K562 (cell line): ENCODE measurements around the gene MEAK7. TPM values are rescaled to one million over a fixed set of nuclear protein-coding genes. Genes with fewer than 3 reads are reported as not detected.

ENCODE experiments used
- ATAC-seq: fragments of 200-7000 bp; cut with Tn5 transposase; 3 replicates; pipeline ENCODE4 v1.9.1; 2020; ENCODE audit warnings: moderate library complexity
- BruUV-seq: library from RNA; stranded (reverse); fragments of 400-500 nt; replicated peaks from 2 replicates; lab custom pipeline; 2021; lab: Mats Ljungman, UMichigan
- CTCF ChIA-PET: fragments of 300-600 bp; formaldehyde crosslinking; extraction: SDS; loops from one replicate; lab custom pipeline; 2021; ENCODE audit warnings: low intra/inter-chr PET ratio; lab: Yijun Ruan, JAX
- POLR2A ChIA-PET: fragments of 300-600, 350-650 bp; sonication (Branson Sonifier 250); formaldehyde crosslinking; extraction: SDS; loops from one replicate; lab custom pipeline; 2021; ENCODE audit warnings: antibody characterized with exemption, inconsistent platforms; lab: Yijun Ruan, JAX
- DNase-seq, 4 experiments: peaks; one replicate each; pipeline versions ENCODE4 v3.0.0 to v3.0.0-alpha.2; 2011 to 2018; ENCODE audit warnings: low spot score in 3 of 4, mixed read lengths in 3 of 4; ENCODE audit errors: extremely low read depth in 1 of 4
- FAIRE-seq: peaks from 2 replicates; lab custom pipeline; 2011; peaks lifted over from hg19 to GRCh38; lab: Jason Lieb, UNC
- H2AFZ ChIP-seq: 2 replicates; pipeline ENCODE4 v1.6.0; 2011; ENCODE audit warnings: low read depth, low read length, control low read depth, inconsistent platforms
- H3K27ac ChIP-seq: fragments of 200-600 bp; 3 replicates; pipeline ENCODE4 v1.8.0; 2011; ENCODE audit warnings: low read depth, mild to moderate bottlenecking, control low read depth, inconsistent platforms, low read length, moderate library complexity, mixed read lengths; ENCODE audit errors: extremely low read depth
- H3K27me3 ChIP-seq, 2 experiments: fragments of 300-600 bp in 1 of 2; 2 replicates in 1 of 2; 3 replicates in 1 of 2; pipeline versions ENCODE4 v1.6.0 to v1.8.0; 2011; ENCODE audit warnings: inconsistent platforms in 2 of 2, low read length in 2 of 2, mild to moderate bottlenecking in 1 of 2, mixed read lengths in 1 of 2, moderate library complexity in 1 of 2; ENCODE audit not compliant: control insufficient read depth in 2 of 2, insufficient read depth in 2 of 2
- H3K36me3 ChIP-seq: fragments of 300-600 bp; 3 replicates; pipeline ENCODE4 v1.8.0; 2011; ENCODE audit warnings: mild to moderate bottlenecking, low read length, inconsistent platforms; ENCODE audit not compliant: control insufficient read depth, insufficient read depth
- H3K4me1 ChIP-seq, 2 experiments: fragments of 200-600 bp in 1 of 2; replicated peaks in 1 of 2; 2 replicates in 1 of 2; 3 replicates in 1 of 2; pipeline versions ENCODE4 v1.5.1 to v1.8.0; 2011; ENCODE audit warnings: inconsistent platforms in 2 of 2, low read length in 2 of 2, mild to moderate bottlenecking in 1 of 2, mixed read lengths in 1 of 2, moderate library complexity in 1 of 2; ENCODE audit not compliant: control insufficient read depth in 2 of 2, insufficient read depth in 2 of 2
- H3K4me2 ChIP-seq: 2 replicates; pipeline ENCODE4 v1.6.1; 2011; ENCODE audit warnings: low read length, control low read depth, inconsistent platforms, mixed read lengths; ENCODE audit not compliant: insufficient read depth
- H3K4me3 ChIP-seq: fragments of 200-600 bp; sonication (generic), shearing (Covaris generic); 2 replicates; pipeline ENCODE4 v1.5.1; 2016; ENCODE audit warnings: control low read depth, inconsistent platforms
- H3K79me2 ChIP-seq: fragments of 200-600 bp; 3 replicates; pipeline ENCODE4 v1.8.0; 2011; ENCODE audit warnings: low read length, inconsistent platforms; ENCODE audit not compliant: control insufficient read depth, insufficient read depth
- H3K9ac ChIP-seq, 2 experiments: 2 replicates each; pipeline versions ENCODE4 v1.6.0 to v1.6.1; 2011; ENCODE audit warnings: low read depth in 2 of 2, low read length in 2 of 2, control low read depth in 1 of 2, inconsistent platforms in 1 of 2, mild to moderate bottlenecking in 1 of 2, mixed read lengths in 1 of 2; ENCODE audit not compliant: insufficient read depth in 1 of 2
- H3K9me1 ChIP-seq: one replicate; pipeline ENCODE4 v1.6.0; 2011; ENCODE audit warnings: inconsistent platforms, mild to moderate bottlenecking, low read length, moderate library complexity; ENCODE audit not compliant: control insufficient read depth, insufficient read depth
- H3K9me3 ChIP-seq: replicated peaks from 2 replicates; pipeline ENCODE4 v1.5.1; 2011; ENCODE audit warnings: low read depth, low read length, inconsistent platforms; ENCODE audit not compliant: control insufficient read depth, insufficient read depth
- H4K20me1 ChIP-seq: replicated peaks from 2 replicates; pipeline ENCODE4 v1.6.1; 2011; ENCODE audit warnings: low read length, inconsistent platforms, mixed read lengths; ENCODE audit not compliant: control insufficient read depth, insufficient read depth
- CEBPB ChIP-seq: fragments of 450-650 bp; IDR thresholded peaks from 2 replicates; pipeline ENCODE4 v1.6.1; 2016; ENCODE audit warnings: missing genetic modification characterization, missing compliant biosample characterization
- EZH2 ChIP-seq: IDR thresholded peaks from 2 replicates; pipeline ENCODE4 v1.6.1; 2012; ENCODE audit warnings: low read depth, mild to moderate bottlenecking, inconsistent platforms, low read length, borderline replicate concordance
- HDAC2 ChIP-seq: fragments of 450-650 bp; IDR thresholded peaks from 2 replicates; pipeline ENCODE4 v1.6.1; 2016; ENCODE audit warnings: mild to moderate bottlenecking
- KLF16 ChIP-seq: IDR thresholded peaks from 2 replicates; pipeline ENCODE4 v1.6.1; 2016; ENCODE audit warnings: antibody characterized with exemption
- MIER1 ChIP-seq: fragments of 450-650 bp; IDR thresholded peaks from 2 replicates; pipeline ENCODE4 v1.6.1; 2016; ENCODE audit warnings: antibody characterized with exemption, mild to moderate bottlenecking, low read depth
- NFIX ChIP-seq: fragments of 250-450 bp; sonication (Bioruptor Pico); IDR thresholded peaks from 2 replicates; pipeline ENCODE4 v1.4.0; 2020; ENCODE audit warnings: low read depth, mild to moderate bottlenecking, moderate library complexity
- NR2F6 ChIP-seq: fragments of 450-650 bp; formaldehyde crosslinking; IDR thresholded peaks from 2 replicates; pipeline ENCODE4 v1.4.0; 2020; ENCODE audit warnings: mild to moderate bottlenecking
- PHF20 ChIP-seq: fragments of 450-650 bp; IDR thresholded peaks from 2 replicates; pipeline ENCODE4 v1.6.1; 2018; ENCODE audit not compliant: partially characterized antibody
- RBM14 ChIP-seq: fragments of 200-400 bp; formaldehyde crosslinking; IDR thresholded peaks from 2 replicates; pipeline ENCODE4 v1.6.1; 2018; ENCODE audit warnings: low read depth, mild to moderate bottlenecking, low read length, moderate library complexity, borderline replicate concordance; ENCODE audit not compliant: insufficient read depth
- ZBTB33 ChIP-seq: sonication (generic); formaldehyde crosslinking; IDR thresholded peaks from 2 replicates; pipeline ENCODE4 v1.8.1; 2023; ENCODE audit warnings: mild to moderate bottlenecking, missing genetic modification reagents
- ZNF609 ChIP-seq: sonication (generic); formaldehyde crosslinking; IDR thresholded peaks from 2 replicates; pipeline ENCODE4 v1.8.1; 2023; ENCODE audit warnings: missing genetic modification reagents, mild to moderate bottlenecking, borderline replicate concordance
- ZSCAN32 ChIP-seq: fragments of 450-650 bp; formaldehyde crosslinking; IDR thresholded peaks from 2 replicates; pipeline ENCODE4 v1.4.0; 2020; ENCODE audit warnings: mild to moderate bottlenecking, moderate library complexity
- WGBS: fragments of 100-300 bp; shearing (Covaris generic); methylation state at CpG from one replicate; pipeline ENCODE4 v1.1.6; 2016; ENCODE audit warnings: low coverage, mixed read lengths; ENCODE audit not compliant: insufficient coverage; ENCODE audit errors: missing lambda C conversion rate; 5-methylcytosine and 5-hydroxymethylcytosine counted together
- in situ Hi-C: fragments of 300-500 bp; cut with MboI; formaldehyde crosslinking; loops from 4 replicates; pipeline ENCODE4 v1.15.0; 2018; ENCODE audit warnings: inconsistent platforms, mixed read lengths
- intact Hi-C: fragments of 100-400 bp; cut with micrococcal nuclease; formaldehyde crosslinking; loops from 2 replicates; pipeline ENCODE4 v1.14.2; 2022
- polyA plus RNA-seq, 8 experiments: library from polyadenylated mRNA; depleted of rRNA in 4 of 8; stranded (reverse) in 5 of 8; unstranded in 3 of 8; fragments of >200 nt; fragmentation: Nextera tagmentation in 2 of 8; fragmentation: Illumina TruSeq in 1 of 8; extraction: Ambion mirVana in 2 of 8; extraction: Trizol in 1 of 8; gene quantifications; 2 replicates each; pipeline versions ENCODE4 v1.2.1 to v1.2.3, GENCODE V29; 2011 to 2014; ENCODE audit warnings: inconsistent platforms in 1 of 8, missing spikeins in 1 of 8
- total RNA-seq, 7 experiments: library from RNA; depleted of rRNA in 6 of 7; stranded (reverse); fragments of >200 nt in 6 of 7; fragmentation: Illumina TruSeq in 2 of 7; extraction: Trizol in 2 of 7; gene quantifications; 2 replicates each; pipeline versions ENCODE4 v1.2.1 to v1.2.3, GENCODE V29; 2011 to 2021; ENCODE audit warnings: low replicate concordance in 1 of 7

Gene MEAK7
- total and polyA plus RNA-seq, 9 of the 15 experiments (the other 6 are each of a cell fraction or from before 2014, with no cell fraction given), result 1.4 to 14.5 (median 6.3) TPM

- intact Hi-C loops, result loop anchor here (5.0 kb wide), 1 partner anchor 37 kb away; no protein-coding TSS in a partner anchor
- no peak for FAIRE-seq
- in situ Hi-C loops, result loop anchor here (5.0 kb wide), 3 partner anchors 107 to 457 kb away; no protein-coding TSS in a partner anchor
- Histone ChIP-seq H3K27ac (no peak overlapping the region), H3K4me1 (peaks cover 7 to 11% of the 10 kb centered on the region in 2 experiments; a peak in 4 of 5 replicates), H3K4me2 (no peak overlapping the region), H3K36me3 (no peaks in the 10 kb centered on the region), H3K79me2 (no peaks in the 10 kb centered on the region), H4K20me1 (0 out of 2 replicates have a peak, but pooled peaks cover 4% of the 10 kb centered on the region), H3K27me3 (peaks cover 0 to 8% of the 10 kb centered on the region in 2 experiments; a peak in 1 of 5 replicates), H3K4me3 (no peak overlapping the region), H3K9ac (peak overlapping the region in 1 of 2 experiments; percentile 43; a peak in 2 of 4 replicates), H3K9me1 (no peaks in the 10 kb centered on the region), H2AFZ (peak overlapping the region; percentile 44), H3K9me3 (no peaks in the 10 kb centered on the region)
- 53% methylated on average over 25 of the region's 26 CpGs for WGBS
- DNase-seq, result no peak
- ChIA-PET CTCF (interaction anchor here (1.1 to 7.9 kb wide), 2 partner anchors 105 to 107 kb away, joined by 4 to 120 read pairs; partner anchors contain the start of gene COTL1), POLR2A (interaction anchor here (0.6 to 1.4 kb wide), 5 partner anchors 9 to 436 kb away, joined by 3 to 4 read pairs (median 3); no protein-coding TSS in a partner anchor)
- no peak; the same call in 2 of the 3 replicates for ATAC-seq
- BruUV-seq, result no TSS peak
- TF ChIP-seq ZSCAN32 (CRISPR knock-in tag) (no peak), RBM14 (no peak), PHF20 (no peak), NR2F6 (CRISPR knock-in tag) (no peak), ZBTB33 (0 out of 2 replicates have a peak, but pooled peaks have one; percentile 16), ZNF609 (CRISPR knock-in tag) (no peak), CEBPB (tag) (peak; percentile 61), KLF16 (no peak), MIER1 (no peak), NFIX (CRISPR knock-in tag) (no peak), HDAC2 (0 out of 2 replicates have a peak, but pooled peaks have one; percentile 35), EZH2 (no peak)
Measured at GRCh38 chr16:84514874-84515835, 10.7 kb upstream of the MEAK7 start.
